GM20431 (cell line): Measurements from ENCODE around the gene MELK.

Experiments
- in situ Hi-C: fragments of 300-500 bp; cut with MseI, MboI; formaldehyde crosslinking; loops from one replicate; pipeline ENCODE4 v1.15.0; 2020; ENCODE audit warnings: low sequenced_read_pairs; ENCODE audit not compliant: unreplicated experiment

MELK gene

DNA sequence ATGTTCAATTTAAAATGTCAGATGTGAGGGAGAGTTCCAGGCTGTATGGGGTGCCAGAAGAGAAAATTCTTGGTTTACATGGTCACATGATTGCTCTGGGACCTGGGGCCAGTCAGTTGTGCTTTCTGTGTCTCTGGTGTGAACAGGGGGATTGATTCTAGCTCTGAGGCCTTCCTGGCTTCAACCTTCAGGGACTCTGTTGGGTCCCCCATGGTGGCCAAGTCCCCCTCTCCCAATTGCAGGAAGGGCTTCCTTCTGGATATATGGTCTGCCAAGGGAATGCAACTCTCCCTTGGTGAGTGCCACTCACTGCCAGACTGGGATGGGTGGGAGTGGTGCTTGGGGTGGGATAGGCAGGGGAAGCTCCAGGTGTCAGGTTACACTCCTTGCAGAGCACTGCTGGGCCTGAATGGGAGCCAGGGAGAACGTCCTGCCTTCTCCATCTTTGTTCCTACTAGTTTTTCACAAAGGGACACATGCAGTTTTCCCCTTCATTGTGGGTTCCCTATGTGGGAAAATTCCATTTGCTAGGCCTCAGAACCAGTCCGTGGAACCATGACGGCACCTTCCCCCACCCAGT is 153.2 kb downstream of the MELK start:
- in situ Hi-C loops, result loop anchor here (25.0 kb wide), 2 partner anchors 89 to 314 kb away; partner anchors contain the start of gene RNF38
